BLaER1 treated with 17β-estradiol and CSF1 and Interleukin-3, amounts not matched to agents 10 nM and 100 nM (cell line): ENCODE results near the gene CHMP5.

ENCODE experiments used
- H3K27ac ChIP-seq, 11 experiments: shearing (Covaris generic); formaldehyde crosslinking; 2 replicates each; pipeline ENCODE4 v1.8.1; 2022
- H3K27me3 ChIP-seq, 11 experiments: shearing (Covaris generic); formaldehyde crosslinking; 2 replicates each; pipeline ENCODE4 v1.8.1; 2022
- H3K36me3 ChIP-seq, 11 experiments: shearing (Covaris generic); formaldehyde crosslinking; 2 replicates each; pipeline ENCODE4 v1.8.1; 2022
- H3K4me1 ChIP-seq, 10 experiments: shearing (Covaris generic); formaldehyde crosslinking; 2 replicates each; pipeline ENCODE4 v1.8.1; 2022
- H3K4me2 ChIP-seq, 11 experiments: shearing (Covaris generic); formaldehyde crosslinking; 2 replicates each; pipeline ENCODE4 v1.8.1; 2022
- H3K4me3 ChIP-seq, 10 experiments: shearing (Covaris generic); formaldehyde crosslinking; 2 replicates each; pipeline ENCODE4 v1.8.1; 2022
- H3K9ac ChIP-seq, 11 experiments: shearing (Covaris generic); formaldehyde crosslinking; 2 replicates each; pipeline ENCODE4 v1.8.1; 2022
- H3K9me3 ChIP-seq, 11 experiments: shearing (Covaris generic); formaldehyde crosslinking; replicated peaks in 1 of 11; 2 replicates each; pipeline ENCODE4 v1.8.1; 2022
- H4K20me1 ChIP-seq, 11 experiments: shearing (Covaris generic); formaldehyde crosslinking; 2 replicates each; pipeline ENCODE4 v1.8.1; 2022
- Cebpa-rat ChIP-seq, 11 experiments: shearing (Covaris generic); IDR thresholded peaks; 2 replicates each; pipeline ENCODE4 v1.8.1; 2022

CHMP5 gene

DNA sequence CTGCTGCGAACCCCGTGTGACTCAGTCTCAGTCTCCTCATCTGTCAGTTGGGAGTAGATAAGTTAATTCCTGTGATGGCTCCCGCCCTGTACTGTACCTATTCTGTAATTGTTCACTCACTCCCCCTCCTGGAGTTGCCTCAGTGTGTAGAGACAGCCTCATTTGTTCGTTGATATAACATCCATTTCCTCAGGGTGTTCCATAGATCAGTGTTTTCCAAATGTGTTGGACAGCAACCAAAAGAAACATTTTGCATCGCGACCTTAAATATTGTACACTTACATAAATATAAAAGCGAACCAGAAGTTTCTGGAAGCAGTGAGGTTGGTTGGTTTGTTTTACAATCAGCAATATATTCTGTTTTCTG lies 26.2 kb downstream of the CHMP5 start:
- Histone ChIP-seq H3K4me1 (peaks cover 80 to 91% (median 89%) of the 10 kb centered on the region in 10 experiments), H3K27me3 (no peaks in the 10 kb centered on the region), H3K27ac (peak overlapping the region; percentile 96 to 100 (median 99)), H3K4me3 (peak overlapping the region; percentile 66 to 86 (median 76)), H4K20me1 (no peaks in the 10 kb centered on the region), H3K9ac (peak overlapping the region; percentile 91 to 98 (median 96)), H3K9me3 (peaks cover 0 to 5% (median 0%) of the 10 kb centered on the region in 11 experiments; a peak in 2 of 22 replicates), H3K36me3 (peaks cover 28 to 44% (median 36%) of the 10 kb centered on the region in 11 experiments; a peak in 21 of 22 replicates), H3K4me2 (peak overlapping the region; percentile 80 to 97 (median 94))
- TF ChIP-seq Cebpa-rat (IDR thresholded peaks at IDR 0.05): no peak

DNA sequence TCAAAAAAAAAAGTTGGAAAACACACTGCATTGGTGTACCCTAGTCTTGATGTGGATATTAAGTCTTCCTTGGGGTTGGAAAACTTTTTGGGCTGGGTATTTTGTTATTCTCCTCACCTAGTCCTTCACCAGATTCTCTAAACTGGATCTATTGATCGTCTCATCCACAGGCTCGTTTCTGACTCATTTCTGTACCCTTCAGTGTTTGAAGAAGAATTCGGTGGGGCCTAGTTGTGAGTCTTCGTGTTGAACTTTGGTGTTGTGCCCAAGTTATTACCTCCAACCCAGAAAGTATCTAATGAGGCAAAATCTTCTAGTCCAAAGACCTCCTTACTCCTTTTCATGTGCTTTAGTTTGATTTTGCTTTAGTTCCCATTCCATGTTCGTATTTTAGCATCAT lies 27.1 kb downstream of the CHMP5 start:
- Histone ChIP-seq H3K4me2 (peak overlapping the region; percentile 80 to 97 (median 94)), H3K4me3 (peak overlapping the region in 8 of 10 experiments; percentile 70 to 83 (median 76); a peak in 16 of 20 replicates), H3K9ac (peak overlapping the region in 10 of 11 experiments; percentile 2 to 97 (median 92); a peak in 12 of 22 replicates), H3K27me3 (no peaks in the 10 kb centered on the region), H3K36me3 (peaks cover 36 to 53% (median 45%) of the 10 kb centered on the region in 11 experiments; a peak in 21 of 22 replicates), H3K27ac (peak overlapping the region; percentile 9 to 100 (median 98); a peak in 21 of 22 replicates), H3K9me3 (peaks cover 0 to 5% (median 0%) of the 10 kb centered on the region in 11 experiments; a peak in 2 of 22 replicates), H3K4me1 (peaks cover 80 to 91% (median 90%) of the 10 kb centered on the region in 10 experiments), H4K20me1 (peaks cover 0 to 2% (median 0%) of the 10 kb centered on the region in 11 experiments; a peak in 1 of 22 replicates)
- TF ChIP-seq Cebpa-rat (IDR thresholded peaks at IDR 0.05): no peak

DNA sequence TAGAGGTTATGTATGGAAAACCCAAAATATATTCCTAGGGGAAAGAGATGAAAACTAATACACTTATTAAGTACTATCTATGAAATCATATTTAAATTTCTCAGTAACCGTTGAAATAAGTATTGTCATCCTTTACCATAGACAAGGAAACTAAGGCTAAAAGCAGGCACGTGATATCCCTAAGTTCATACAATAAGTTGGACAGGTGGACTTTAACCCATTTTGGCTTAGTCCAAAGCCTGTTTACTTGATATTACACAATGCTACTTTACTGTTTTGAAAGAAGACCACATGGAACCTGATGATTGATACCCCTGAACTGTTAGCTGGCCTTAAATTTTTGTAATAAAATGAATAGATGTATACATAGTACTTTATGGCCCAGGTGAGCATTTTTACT lies 28.9 kb downstream of the CHMP5 start:
- H3K4me2 ChIP-seq: peak overlapping the region; percentile 80 to 97 (median 94); a peak in 21 of 22 replicates
- no peaks in the 10 kb centered on the region for H3K27me3 ChIP-seq
- H3K4me3 ChIP-seq: peak overlapping the region in 7 of 10 experiments; percentile 50 to 83 (median 59); a peak in 11 of 20 replicates
- peaks cover 0 to 5% (median 0%) of the 10 kb centered on the region in 11 experiments; a peak in 2 of 22 replicates for H3K9me3 ChIP-seq
- H3K9ac ChIP-seq: peak overlapping the region in 10 of 11 experiments; percentile 54 to 97 (median 76); a peak in 15 of 22 replicates
- H4K20me1 ChIP-seq: peaks cover 5 to 13% (median 12%) of the 10 kb centered on the region in 11 experiments; a peak in 16 of 22 replicates
- peak overlapping the region in 9 of 11 experiments; percentile 96 to 100 (median 99); a peak in 18 of 22 replicates for H3K27ac ChIP-seq
- peaks cover 84 to 92% (median 90%) of the 10 kb centered on the region in 10 experiments for H3K4me1 ChIP-seq
- H3K36me3 ChIP-seq: peaks cover 48 to 68% (median 59%) of the 10 kb centered on the region in 11 experiments
- TF ChIP-seq Cebpa-rat (IDR thresholded peaks at IDR 0.05): no peak

DNA sequence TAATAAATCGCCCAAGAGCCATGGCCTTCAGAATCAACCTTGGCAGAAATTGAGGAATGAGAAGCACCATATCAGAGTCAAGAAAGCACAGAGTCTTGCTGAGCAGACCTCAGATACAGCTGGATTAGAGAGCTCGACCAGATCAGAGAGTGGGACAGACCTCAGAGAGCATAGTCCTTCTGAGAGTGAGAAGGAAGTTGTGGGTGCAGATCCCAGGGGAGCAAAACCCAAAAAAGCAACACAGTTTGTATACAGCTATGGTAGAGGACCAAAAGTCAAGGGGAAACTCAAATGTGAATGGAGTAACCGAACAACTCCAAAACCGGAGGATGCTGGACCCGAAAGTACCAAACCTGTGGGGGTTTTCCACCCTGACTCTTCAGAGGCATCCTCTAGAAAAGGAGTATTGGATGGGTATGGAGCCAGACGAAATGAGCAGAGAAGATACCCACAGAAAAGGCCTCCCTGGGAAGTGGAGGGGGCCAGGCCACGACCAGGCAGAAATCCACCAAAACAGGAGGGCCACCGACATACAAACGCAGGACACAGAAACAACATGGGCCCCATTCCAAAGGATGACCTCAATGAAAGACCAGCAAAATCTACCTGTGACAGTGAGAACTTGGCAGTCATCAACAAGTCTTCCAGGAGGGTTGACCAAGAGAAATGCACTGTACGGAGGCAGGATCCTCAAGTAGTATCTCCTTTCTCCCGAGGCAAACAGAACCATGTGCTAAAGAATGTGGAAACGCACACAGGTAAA lies 30.0 kb downstream of the CHMP5 start:
- Histone ChIP-seq H3K9ac (peak overlapping the region; percentile 54 to 97 (median 75)), H3K4me2 (peak overlapping the region; percentile 80 to 97 (median 94)), H4K20me1 (peaks cover 5 to 23% (median 19%) of the 10 kb centered on the region in 11 experiments; a peak in 17 of 22 replicates), H3K9me3 (peaks cover 0 to 5% (median 0%) of the 10 kb centered on the region in 11 experiments; a peak in 2 of 22 replicates), H3K4me3 (peak overlapping the region; percentile 12 to 83 (median 56); a peak in 18 of 20 replicates), H3K27ac (peak overlapping the region; percentile 21 to 100 (median 98); a peak in 21 of 22 replicates), H3K27me3 (no peaks in the 10 kb centered on the region), H3K36me3 (peaks cover 59 to 79% (median 70%) of the 10 kb centered on the region in 11 experiments), H3K4me1 (peaks cover 87 to 93% (median 91%) of the 10 kb centered on the region in 10 experiments)
- TF ChIP-seq Cebpa-rat (IDR thresholded peaks at IDR 0.05): no peak

DNA sequence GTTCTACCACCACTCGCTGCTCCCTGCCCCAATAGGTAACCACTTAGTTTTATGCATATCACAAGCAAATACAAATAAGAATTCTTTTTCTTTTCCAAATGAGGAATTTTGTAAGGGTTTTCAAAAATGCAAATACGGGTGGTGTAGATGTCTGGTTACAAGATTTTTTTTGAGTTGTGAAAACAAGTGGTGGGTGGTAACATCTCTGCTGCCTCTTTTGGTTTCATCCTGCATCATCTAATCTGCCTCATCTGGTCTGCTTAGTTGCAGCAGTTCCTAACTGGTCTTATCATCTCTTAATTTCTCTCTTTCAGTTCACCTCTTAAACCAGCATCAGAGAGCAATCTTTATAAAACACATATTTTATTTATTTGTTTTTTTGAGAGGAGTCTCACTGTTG lies 30.7 kb downstream of the CHMP5 start:
- Histone ChIP-seq H3K9ac (peak overlapping the region; percentile 62 to 97 (median 75); a peak in 20 of 22 replicates), H4K20me1 (peaks cover 7 to 30% (median 25%) of the 10 kb centered on the region in 11 experiments; a peak in 18 of 22 replicates), H3K27ac (peak overlapping the region; percentile 74 to 100 (median 98); a peak in 21 of 22 replicates), H3K4me2 (peak overlapping the region; percentile 80 to 97 (median 94)), H3K36me3 (peaks cover 66 to 86% (median 77%) of the 10 kb centered on the region in 11 experiments), H3K4me1 (peaks cover 90 to 96% (median 94%) of the 10 kb centered on the region in 10 experiments), H3K9me3 (peaks cover 0 to 5% (median 0%) of the 10 kb centered on the region in 11 experiments; a peak in 2 of 22 replicates), H3K27me3 (no peaks in the 10 kb centered on the region), H3K4me3 (peak overlapping the region in 9 of 10 experiments; percentile 12 to 83 (median 58); a peak in 15 of 20 replicates)
- no peak for TF ChIP-seq Cebpa-rat (IDR thresholded peaks at IDR 0.05)

DNA sequence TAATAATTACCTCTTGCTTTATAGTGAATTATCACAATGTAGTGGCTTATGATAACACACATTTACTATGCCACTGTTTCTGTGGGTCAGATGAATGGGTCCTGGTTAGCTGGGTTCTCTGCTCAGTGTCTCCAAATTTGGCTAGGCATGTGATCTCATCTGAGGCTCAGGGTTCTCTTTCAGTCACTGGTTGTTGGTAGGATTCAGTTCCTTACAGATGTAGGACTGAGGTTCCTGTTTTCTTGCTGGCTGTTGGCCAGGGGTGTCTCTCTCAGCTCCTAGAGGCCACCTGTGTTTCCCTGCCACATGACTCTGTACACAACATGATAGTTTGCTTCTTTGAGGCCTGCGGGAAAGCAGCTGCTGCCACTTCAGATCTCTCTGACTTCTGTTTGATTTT lies 32.6 kb downstream of the CHMP5 start:
- Histone ChIP-seq H3K27me3 (no peaks in the 10 kb centered on the region), H3K27ac (peak overlapping the region; percentile 74 to 100 (median 98)), H3K4me2 (peak overlapping the region; percentile 80 to 97 (median 94)), H3K9ac (peak overlapping the region; percentile 62 to 97 (median 75); a peak in 20 of 22 replicates), H3K36me3 (peaks cover 74 to 90% (median 86%) of the 10 kb centered on the region in 11 experiments), H3K9me3 (no peaks in the 10 kb centered on the region), H3K4me3 (peak overlapping the region in 7 of 10 experiments; percentile 27 to 83 (median 59); a peak in 11 of 20 replicates), H4K20me1 (peaks cover 13 to 41% (median 33%) of the 10 kb centered on the region in 11 experiments; a peak in 18 of 22 replicates), H3K4me1 (peaks cover 72 to 90% (median 75%) of the 10 kb centered on the region in 10 experiments)
- TF ChIP-seq Cebpa-rat (IDR thresholded peaks at IDR 0.05): no peak

DNA sequence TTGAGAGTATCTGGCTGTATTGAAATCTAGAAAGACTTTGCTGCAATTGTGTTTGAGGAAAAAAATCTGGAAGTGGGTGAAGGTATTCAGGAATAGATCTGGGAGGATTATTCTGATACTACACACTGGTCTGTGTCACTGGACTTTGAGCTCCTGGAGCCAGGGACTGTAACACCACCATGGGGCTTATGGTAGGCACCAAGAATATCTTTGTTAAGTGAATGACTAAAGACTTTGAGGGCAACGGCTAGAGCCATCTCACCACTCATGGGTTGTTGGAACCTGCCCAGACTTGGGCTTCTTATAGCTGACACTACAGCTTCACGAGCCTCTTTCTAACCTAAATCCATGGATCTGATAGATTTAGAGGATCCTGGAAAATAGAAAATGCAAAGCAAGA lies 35.7 kb downstream of the CHMP5 start:
- H4K20me1 ChIP-seq: peaks cover 13 to 72% (median 47%) of the 10 kb centered on the region in 11 experiments; a peak in 18 of 22 replicates
- H3K4me2 ChIP-seq: peak overlapping the region in 2 of 11 experiments; percentile 16 to 41; a peak in 2 of 22 replicates
- peak overlapping the region in 3 of 11 experiments; percentile 5 to 36 (median 11); a peak in 4 of 22 replicates for H3K27ac ChIP-seq
- H3K27me3 ChIP-seq: no peaks in the 10 kb centered on the region
- peaks cover 88 to 98% (median 96%) of the 10 kb centered on the region in 11 experiments for H3K36me3 ChIP-seq
- H3K9me3 ChIP-seq: no peaks in the 10 kb centered on the region
- H3K9ac ChIP-seq: no peak overlapping the region; a peak in 1 of 22 replicates
- H3K4me1 ChIP-seq: peaks cover 41 to 83% (median 55%) of the 10 kb centered on the region in 10 experiments
- TF ChIP-seq Cebpa-rat (IDR thresholded peaks at IDR 0.05): no peak
- no peak overlapping the region for H3K4me3 ChIP-seq

DNA sequence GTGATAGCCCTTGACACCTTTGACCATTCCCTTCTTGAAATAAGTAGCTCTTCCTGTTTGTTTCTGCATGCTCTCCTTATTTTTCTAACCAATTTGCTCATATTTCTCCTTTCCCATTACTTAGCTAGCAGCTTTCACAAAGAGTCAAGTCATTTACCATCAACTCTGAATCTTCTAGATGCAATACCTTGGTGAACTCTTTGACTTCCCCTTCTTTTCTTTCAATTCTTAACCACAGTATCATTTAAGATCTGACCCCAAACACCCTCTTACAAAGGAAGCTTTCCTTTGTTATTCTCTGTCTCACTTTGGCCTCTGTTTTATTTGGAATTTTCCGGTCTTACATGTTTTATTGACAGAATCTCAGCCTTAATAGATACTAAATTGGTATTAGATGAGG lies 39.5 kb downstream of the CHMP5 start:
- peak overlapping the region in 6 of 11 experiments; percentile 5 to 69 (median 46); a peak in 8 of 22 replicates for H3K27ac ChIP-seq
- peak overlapping the region in 5 of 11 experiments; percentile 47 to 61 (median 48); a peak in 10 of 22 replicates for H3K4me2 ChIP-seq
- H3K9ac ChIP-seq: peak overlapping the region in 1 of 11 experiments; percentile 39; a peak in 5 of 22 replicates
- H3K36me3 ChIP-seq: peaks cover 99 to 100% (median 100%) of the 10 kb centered on the region in 11 experiments
- peaks cover 12 to 93% (median 51%) of the 10 kb centered on the region in 11 experiments; a peak in 18 of 22 replicates for H4K20me1 ChIP-seq
- no peak for TF ChIP-seq Cebpa-rat (IDR thresholded peaks at IDR 0.05)
- H3K27me3 ChIP-seq: no peaks in the 10 kb centered on the region
- no peaks in the 10 kb centered on the region for H3K9me3 ChIP-seq
- peaks cover 3 to 45% (median 17%) of the 10 kb centered on the region in 10 experiments; a peak in 19 of 20 replicates for H3K4me1 ChIP-seq
- H3K4me3 ChIP-seq: no peak overlapping the region
